Suprapubic skin (tissue), 4 donors: ENCODE measurements around the gene SLC37A4.

ENCODE experiments used
- CTCF ChIP-seq, 2 donors: fragments of 200-600 bp in 1 of 2; fragments of 450-650 bp in 1 of 2; sonication (generic) in 1 of 2; IDR thresholded peaks; one replicate each; pipeline ENCODE4 v1.5.1; 2016 to 2019; ENCODE audit warnings: antibody characterized with exemption in 2 of 2, mild to moderate bottlenecking in 1 of 2, moderate library complexity in 1 of 2
- EP300 ChIP-seq: sonication (generic); formaldehyde crosslinking; IDR thresholded peaks from one replicate; pipeline ENCODE4 v1.6.1; 2017; ENCODE audit warnings: antibody characterized with exemption
- POLR2A ChIP-seq, 2 donors: fragments of 450-650 bp; IDR thresholded peaks; one replicate each; pipeline ENCODE4 v1.6.1; 2017; ENCODE audit warnings: antibody characterized with exemption in 2 of 2, mild to moderate bottlenecking in 2 of 2, moderate library complexity in 2 of 2
- POLR2AphosphoS5 ChIP-seq, 3 donors: sonication (generic); formaldehyde crosslinking; IDR thresholded peaks; one replicate each; pipeline ENCODE4 v1.6.1; 2017; ENCODE audit warnings: antibody characterized with exemption in 3 of 3

DNA sequence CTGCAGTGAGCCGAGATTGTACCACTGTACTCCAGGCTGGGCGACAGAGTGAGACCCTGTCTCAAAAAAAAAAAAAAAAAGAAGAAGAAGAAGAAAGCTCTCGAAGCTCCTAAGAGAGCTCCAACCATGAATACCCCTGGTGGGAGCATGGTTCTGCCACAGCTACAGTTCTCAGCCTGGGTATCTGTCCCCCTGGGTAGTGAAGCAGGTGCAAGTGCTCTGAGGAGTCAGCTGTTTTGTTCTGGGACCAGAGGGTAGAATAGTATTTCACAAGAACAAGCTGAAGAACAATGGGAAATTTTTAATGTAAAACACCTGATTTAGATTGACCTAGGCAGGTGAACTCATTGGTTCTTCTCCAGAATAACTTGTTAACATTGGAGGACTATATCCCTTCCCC lies 30.6 kb upstream of the SLC37A4 start:
- TF ChIP-seq POLR2A (IDR thresholded peaks at IDR 0.05) (no peak), CTCF (IDR thresholded peaks at IDR 0.05) (no peak), POLR2AphosphoS5 (IDR thresholded peaks at IDR 0.05) (no peak), EP300 (no peak)
